Activated CD4-positive, CD25-positive, alpha-beta regulatory T cell treated with anti-CD3 and anti-CD28 coated beads, Interleukin-2, amount 50 U/mL, for 24 hours (primary cell): ENCODE data around the gene ITGA3.
"Not testable (repeated sequence)": the region's sequence is repeated elsewhere in the genome, so short reads cannot be mapped to it uniquely, and the experiment has no call there.

ENCODE experiments used
- ATAC-seq, 2 donors: fragments of 150-1000 bp; cut with Tn5 transposase; one replicate each; pipeline ENCODE4 v1.10.0; 2021; ENCODE audit warnings: mild to moderate bottlenecking in 1 of 2, moderate library complexity in 1 of 2

Gene ITGA3

GRCh38 chr17:50052822-50053653 is 2.9 kb upstream of the ITGA3 start:
- no peak for ATAC-seq

- no peak for ATAC-seq
These were observed 2.3 kb upstream of the ITGA3 start for GRCh38 chr17:50053654-50053960.

DNA sequence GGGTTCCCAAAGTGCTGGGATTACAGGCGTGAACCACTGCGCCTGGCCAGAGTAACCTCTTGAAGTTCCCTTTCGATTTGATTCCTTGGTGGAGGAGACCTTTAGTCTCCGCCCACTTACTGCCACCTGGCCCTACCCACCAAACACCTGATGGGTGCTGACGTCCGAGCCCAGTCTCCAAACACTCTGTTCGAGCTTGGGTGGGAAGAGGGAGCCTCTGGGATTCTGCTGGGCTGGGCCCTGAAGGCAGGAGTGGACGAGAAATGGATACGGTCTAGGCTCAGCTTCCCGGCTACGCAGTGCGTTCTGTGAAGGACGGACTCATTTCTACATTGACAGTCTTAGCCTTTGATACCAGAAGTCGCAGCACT is 870 bp upstream of the ITGA3 start:
- peak in 1 of 2 donors; percentile 4 for ATAC-seq

- ATAC-seq: peak; percentile 76
These were observed 479 bp downstream of the ITGA3 start for GRCh38 chr17:50056217-50056960.

DNA sequence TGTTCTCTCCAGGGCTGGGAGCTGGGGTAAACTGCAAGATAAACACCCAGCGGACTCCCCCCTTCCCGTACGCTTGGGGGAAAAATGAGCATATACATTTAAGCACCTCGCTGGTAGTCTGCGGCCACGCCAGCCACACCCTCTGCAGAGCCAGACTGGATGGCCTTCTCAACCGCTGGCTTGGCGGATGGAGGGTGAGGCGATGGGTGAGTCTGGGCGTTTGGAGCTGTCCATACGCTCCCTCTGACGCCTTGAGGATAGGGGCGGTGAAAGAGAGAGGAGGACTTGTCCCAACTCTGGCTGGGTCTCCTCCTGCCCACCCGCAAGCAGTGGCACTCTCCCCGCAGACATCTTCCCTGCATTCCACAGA is 1.0 kb downstream of the ITGA3 start:
- ATAC-seq: no peak

GRCh38 chr17:50057521-50057991 is 1.6 kb downstream of the ITGA3 start:
- ATAC-seq: no peak

DNA sequence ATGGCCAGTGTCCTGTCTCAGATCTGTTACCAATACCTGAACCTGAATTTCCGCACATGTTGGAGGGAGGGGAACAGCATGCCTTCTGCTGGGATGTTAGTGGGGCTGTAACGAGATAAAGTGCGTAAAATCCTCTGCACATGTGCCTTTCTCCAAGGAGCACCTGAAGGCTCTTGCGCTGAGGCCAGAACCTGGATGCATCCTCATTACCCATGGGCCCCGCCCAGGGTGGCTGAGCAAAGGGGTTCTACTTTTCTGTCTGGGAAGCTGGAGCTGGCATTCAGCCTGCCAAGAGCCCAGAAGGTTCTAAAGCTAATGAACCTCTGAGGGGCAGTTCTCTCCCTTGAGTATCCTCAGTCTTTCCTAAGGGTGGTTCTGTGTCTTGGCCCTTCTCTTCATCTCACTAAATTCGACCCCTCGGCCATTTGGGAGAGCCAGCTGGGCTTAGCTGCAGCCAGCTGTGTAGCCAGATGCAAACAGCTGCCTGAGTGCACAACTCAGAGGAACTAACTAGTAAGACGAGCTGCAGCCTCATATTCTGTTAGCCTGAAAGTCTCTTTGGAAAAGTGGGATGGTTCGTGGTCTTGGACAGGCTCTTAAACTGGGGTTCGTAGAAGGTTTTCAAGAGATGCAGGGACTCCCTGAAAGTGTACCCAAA is 2.5 kb downstream of the ITGA3 start:
- ATAC-seq: no peak

GRCh38 chr17:50059256-50059655 is 3.3 kb downstream of the ITGA3 start:
- ATAC-seq: no peak

DNA sequence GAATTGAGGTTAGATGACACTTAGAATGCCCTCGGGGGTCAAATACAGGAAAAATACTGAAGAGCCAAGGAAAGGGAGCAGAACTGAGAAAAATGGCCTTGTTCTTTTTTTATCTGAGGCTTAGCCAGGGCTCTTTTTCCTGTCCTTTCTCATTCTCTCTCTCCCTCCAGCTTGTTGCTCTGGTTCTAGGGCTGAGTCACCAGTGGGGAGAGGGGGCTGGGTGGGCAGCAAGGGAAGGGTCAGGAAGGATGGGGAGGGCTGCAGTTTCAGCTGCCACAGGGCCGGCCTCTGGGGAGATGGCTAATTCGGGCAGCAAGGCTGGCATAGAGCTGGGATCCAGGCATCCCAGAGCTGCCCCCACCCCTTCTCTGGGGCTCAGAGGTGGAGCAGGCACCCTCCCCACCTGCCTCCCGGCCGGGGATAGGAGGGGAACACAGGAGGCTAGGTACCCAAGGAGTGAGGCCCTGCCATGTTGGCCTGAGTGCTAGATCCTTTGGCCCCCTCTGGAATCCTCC is 3.9 kb downstream of the ITGA3 start:
- no peak for ATAC-seq

DNA sequence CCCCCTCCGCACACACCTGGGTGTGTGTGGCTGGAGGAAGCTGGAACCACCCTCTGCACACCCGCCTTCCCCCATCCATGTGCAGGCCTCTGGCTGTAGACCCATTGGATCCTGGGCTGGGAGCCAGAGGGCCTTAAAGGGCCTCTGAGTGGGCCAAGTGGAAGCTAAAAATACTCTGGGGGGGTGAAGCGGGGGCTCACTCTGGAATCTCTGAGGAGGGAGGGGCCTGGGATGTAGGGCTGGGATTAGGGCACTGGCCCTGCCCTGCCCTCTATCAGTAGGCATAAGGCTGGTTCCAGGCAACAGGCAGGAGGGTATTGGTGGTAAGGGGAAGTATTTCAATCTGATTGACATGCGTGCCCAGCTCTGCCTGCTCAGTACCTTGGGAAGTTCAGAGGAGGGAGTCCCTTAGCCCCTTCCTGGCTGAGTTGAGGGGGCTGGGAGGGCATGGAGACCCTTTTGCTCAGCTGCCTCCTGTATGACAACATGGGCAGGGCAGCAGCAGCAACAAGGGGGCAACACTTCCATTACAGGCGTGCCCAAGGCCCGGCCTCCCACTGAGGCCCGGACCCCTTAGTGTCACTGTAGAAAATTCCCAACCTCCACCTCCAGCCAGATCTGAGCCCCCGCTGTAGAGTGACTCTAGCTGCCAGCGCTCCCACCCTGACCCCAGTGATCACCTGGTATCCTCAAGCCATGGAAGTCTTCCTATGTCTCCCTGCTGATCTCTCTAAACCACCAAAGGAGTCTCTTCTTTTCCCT is 5.2 kb downstream of the ITGA3 start:
- ATAC-seq: no peak

GRCh38 chr17:50061713-50062045 is 5.8 kb downstream of the ITGA3 start:
- ATAC-seq: not testable (repeated sequence)

GRCh38 chr17:50062293-50063243 is 6.7 kb downstream of the ITGA3 start:
- ATAC-seq: no peak

DNA sequence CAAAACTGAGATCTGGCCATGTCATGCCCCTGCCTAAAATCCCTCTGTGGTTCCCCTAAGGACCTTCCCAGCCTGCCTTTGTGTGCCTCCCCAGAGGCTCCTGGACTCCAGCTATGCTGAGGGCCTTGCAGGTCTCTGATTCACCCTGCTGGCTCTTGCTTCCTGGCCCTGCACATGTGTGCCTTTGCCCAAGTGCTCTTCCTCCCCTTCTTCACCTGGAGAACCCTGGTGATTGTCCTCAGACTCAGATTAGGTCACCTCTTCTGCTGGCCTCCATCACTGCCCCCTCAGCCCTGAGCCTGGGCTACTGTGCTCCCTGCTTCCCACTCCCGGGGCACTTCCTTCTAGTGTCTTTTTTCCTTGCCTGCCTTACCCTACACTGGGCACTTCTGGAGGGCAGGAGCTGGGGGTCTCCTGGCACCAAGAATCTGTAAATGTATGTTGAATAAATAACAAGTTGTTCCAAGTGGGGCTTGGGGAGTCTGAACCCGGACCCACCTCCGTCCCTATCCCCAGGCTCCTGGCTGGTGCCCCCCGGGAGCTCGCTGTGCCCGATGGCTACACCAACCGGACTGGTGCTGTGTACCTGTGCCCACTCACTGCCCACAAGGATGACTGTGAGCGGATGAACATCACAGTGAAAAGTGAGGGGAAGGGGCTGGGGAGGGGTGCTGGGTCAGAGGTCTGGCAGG is 7.8 kb downstream of the ITGA3 start:
- no peak for ATAC-seq

- no peak for ATAC-seq
These were observed 8.5 kb downstream of the ITGA3 start for GRCh38 chr17:50064253-50065001.

DNA sequence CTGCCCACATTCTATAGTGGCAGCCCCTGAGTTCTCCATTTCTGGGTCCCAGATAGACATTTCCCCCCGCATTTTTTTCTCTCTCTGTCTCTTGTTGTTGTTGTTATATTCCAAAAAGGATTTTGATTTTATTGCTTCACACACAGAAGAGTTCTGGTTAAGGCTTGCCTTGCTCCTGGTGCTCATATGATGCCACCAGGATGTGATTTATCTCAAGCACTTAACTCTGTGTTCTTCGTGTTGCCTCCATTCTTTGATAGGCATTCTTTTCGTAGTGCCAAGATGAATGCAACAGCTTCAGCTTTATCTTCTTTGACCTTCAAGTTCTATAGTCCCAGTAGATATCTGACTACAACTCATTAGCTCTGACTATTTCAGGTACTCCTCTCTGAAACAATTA is 9.1 kb downstream of the ITGA3 start:
- no peak for ATAC-seq

- ATAC-seq: no peak
These were observed 11.1 kb downstream of the ITGA3 start for GRCh38 chr17:50066995-50067394.

DNA sequence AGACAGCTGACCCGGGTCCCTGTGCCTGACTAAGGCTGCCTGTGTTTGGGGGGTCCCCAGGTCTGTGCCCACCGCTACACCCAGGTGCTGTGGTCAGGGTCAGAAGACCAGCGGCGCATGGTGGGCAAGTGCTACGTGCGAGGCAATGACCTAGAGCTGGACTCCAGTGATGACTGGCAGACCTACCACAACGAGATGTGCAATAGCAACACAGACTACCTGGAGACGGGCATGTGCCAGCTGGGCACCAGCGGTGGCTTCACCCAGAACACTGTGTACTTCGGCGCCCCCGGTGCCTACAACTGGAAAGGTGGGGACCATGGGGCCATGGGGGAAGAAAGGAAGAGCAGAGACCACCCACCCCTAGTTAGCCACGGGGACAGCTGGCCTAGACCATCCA is 12.1 kb downstream of the ITGA3 start:
- ATAC-seq: no peak

- no peak for ATAC-seq
These were observed 15.2 kb downstream of the ITGA3 start for GRCh38 chr17:50070908-50071680.

- ATAC-seq: no peak
These were observed 15.8 kb downstream of the ITGA3 start for GRCh38 chr17:50071692-50072091.

- no peak for ATAC-seq
These were observed 16.2 kb downstream of the ITGA3 start for GRCh38 chr17:50072130-50072529.
